ENCODE results near the gene ALS2. TPM values are rescaled to one million over a fixed set of nuclear protein-coding genes. Genes with fewer than 3 reads are reported as not detected.

Gene ALS2
- total RNA-seq, 1 experiment from 2014 or later, result 23.8 TPM

Other genes starting within 250 kb of the ALS2 start
- gene TMEM237, start 137.4 kb downstream of the ALS2 start, total RNA-seq (2014; rRNA removed), result 32.8 and 39.0 TPM in 2 replicates
- 0.52 and 0.77 TPM in 2 replicates for gene MPP4, start 82.3 kb downstream of the ALS2 start, total RNA-seq (2014; rRNA removed)
- 2.4 TPM in 1 of 2 replicates, not detected in the other for gene CDK15, start 25.6 kb upstream of the ALS2 start, total RNA-seq (2014; rRNA removed)

Data from PC-3 (cell line).